H9 (cell line): Measurements from ENCODE around the gene TSPAN3. TPM values are rescaled to one million over a fixed set of nuclear protein-coding genes. Genes with fewer than 3 reads are reported as not detected.

Source experiments
- DNase-seq: peaks from one replicate; pipeline ENCODE4 v3.0.0-alpha.2; 2017
- H2AFZ ChIP-seq: one replicate; pipeline ENCODE4 v1.6.1; 2013; ENCODE audit warnings: mild to moderate bottlenecking, low read length, control low read depth, moderate library complexity
- H2AK5ac ChIP-seq: 2 replicates; pipeline ENCODE4 v1.6.1; 2013; ENCODE audit warnings: low read length, control low read depth, mixed read lengths; ENCODE audit not compliant: insufficient read length
- H2BK120ac ChIP-seq: one replicate; pipeline ENCODE4 v1.6.1; 2013; ENCODE audit warnings: low read depth, mild to moderate bottlenecking, low read length, control low read depth, inconsistent platforms; ENCODE audit not compliant: poor library complexity, severe bottlenecking
- H2BK12ac ChIP-seq: 2 replicates; pipeline ENCODE4 v1.6.1; 2013; ENCODE audit warnings: low read length, control low read depth, mixed read lengths, low read depth; ENCODE audit not compliant: insufficient read length
- H2BK15ac ChIP-seq: 2 replicates; pipeline ENCODE4 v1.6.1; 2013; ENCODE audit warnings: low read depth, low read length, control low read depth
- H2BK20ac ChIP-seq: one replicate; pipeline ENCODE4 v1.6.1; 2013; ENCODE audit warnings: low read depth, mild to moderate bottlenecking, low read length, control low read depth, inconsistent platforms; ENCODE audit not compliant: poor library complexity, severe bottlenecking
- H2BK5ac ChIP-seq: 2 replicates; pipeline ENCODE4 v1.6.1; 2013; ENCODE audit warnings: low read length, control low read depth, mixed read lengths; ENCODE audit not compliant: insufficient read length
- H3K14ac ChIP-seq: 2 replicates; pipeline ENCODE4 v1.6.1; 2013; ENCODE audit warnings: low read length, control low read depth; ENCODE audit not compliant: insufficient read depth
- H3K18ac ChIP-seq: 2 replicates; pipeline ENCODE4 v1.6.1; 2013; ENCODE audit warnings: low read depth, mild to moderate bottlenecking, mixed read lengths, low read length, control low read depth; ENCODE audit not compliant: insufficient read length
- H3K23ac ChIP-seq: 2 replicates; pipeline ENCODE4 v1.6.1; 2013; ENCODE audit warnings: low read length, control low read depth, mixed read lengths, low read depth; ENCODE audit not compliant: insufficient read length
- H3K23me2 ChIP-seq: 2 replicates; pipeline ENCODE4 v1.6.1; 2013; ENCODE audit warnings: low read depth, mild to moderate bottlenecking, mixed read lengths, low read length, control low read depth; ENCODE audit not compliant: insufficient read length, poor library complexity, severe bottlenecking
- H3K27ac ChIP-seq: 2 replicates; pipeline ENCODE4 v1.5.1; 2013; ENCODE audit warnings: low read length, control low read depth, mixed read lengths, low read depth; ENCODE audit not compliant: insufficient read length
- H3K27me3 ChIP-seq: 2 replicates; pipeline ENCODE4 v1.6.1; 2013; ENCODE audit warnings: low read length, control low read depth, inconsistent platforms; ENCODE audit not compliant: insufficient read depth
- H3K4ac ChIP-seq: 2 replicates; pipeline ENCODE4 v1.6.1; 2013; ENCODE audit warnings: low read depth, mild to moderate bottlenecking, control low read depth, inconsistent platforms, low read length, moderate library complexity
- H3K4me1 ChIP-seq: 2 replicates; pipeline ENCODE4 v1.6.1; 2013; ENCODE audit warnings: low read length, control low read depth, inconsistent platforms; ENCODE audit not compliant: insufficient read depth
- H3K4me2 ChIP-seq: 2 replicates; pipeline ENCODE4 v1.6.1; 2013; ENCODE audit warnings: low read length, control low read depth, mixed read lengths; ENCODE audit not compliant: insufficient read length, insufficient read depth
- H3K56ac ChIP-seq: 2 replicates; pipeline ENCODE4 v1.6.1; 2013; ENCODE audit warnings: low read depth, mild to moderate bottlenecking, mixed read lengths, low read length, control low read depth; ENCODE audit not compliant: insufficient read length
- H3K79me1 ChIP-seq: 2 replicates; pipeline ENCODE4 v1.6.1; 2013; ENCODE audit warnings: low read depth, mild to moderate bottlenecking, moderate library complexity, low read length, control low read depth, inconsistent platforms; ENCODE audit not compliant: insufficient read depth, poor library complexity, severe bottlenecking
- H3K79me2 ChIP-seq: 2 replicates; pipeline ENCODE4 v1.6.1; 2013; ENCODE audit warnings: low read length, control low read depth, inconsistent platforms; ENCODE audit not compliant: insufficient read depth
- H3K9ac ChIP-seq: 2 replicates; pipeline ENCODE4 v1.6.1; 2013; ENCODE audit warnings: low read length, control low read depth, mixed read lengths; ENCODE audit not compliant: insufficient read length; ENCODE audit errors: extremely low read depth
- H3K9me3 ChIP-seq: one replicate; pipeline ENCODE4 v1.6.1; 2013; ENCODE audit warnings: low read depth, low read length, inconsistent platforms; ENCODE audit not compliant: control insufficient read depth
- H3T11ph ChIP-seq: one replicate; pipeline ENCODE4 v1.6.1; 2013; ENCODE audit warnings: mild to moderate bottlenecking, low read length, control low read depth, inconsistent platforms
- H4K20me1 ChIP-seq: one replicate; pipeline ENCODE4 v1.6.1; 2013; ENCODE audit not compliant: control insufficient read depth, insufficient read length, insufficient read depth
- H4K5ac ChIP-seq: 2 replicates; pipeline ENCODE4 v1.6.1; 2013; ENCODE audit warnings: low read depth, mild to moderate bottlenecking, mixed read lengths, low read length, control low read depth; ENCODE audit not compliant: insufficient read length
- H4K8ac ChIP-seq: replicated peaks from 2 replicates; pipeline ENCODE4 v1.6.1; 2013; ENCODE audit warnings: low read length, control low read depth, mixed read lengths, low read depth; ENCODE audit not compliant: insufficient read length
- H4K91ac ChIP-seq: 2 replicates; pipeline ENCODE4 v1.6.1; 2013; ENCODE audit warnings: low read depth, mild to moderate bottlenecking, moderate library complexity, mixed read lengths, low read length, control low read depth; ENCODE audit not compliant: insufficient read length
- H3K27ac Mint-ChIP-seq, 3 experiments: 2 replicates in 2 of 3; 3 replicates in 1 of 3; pipeline ENCODE4 v1.8.0; 2020 to 2021; ENCODE audit warnings: mixed read lengths in 3 of 3, mild to moderate bottlenecking in 1 of 3, moderate library complexity in 1 of 3
- H3K27me3 Mint-ChIP-seq: 2 replicates; pipeline ENCODE4 v1.8.0; 2021; ENCODE audit warnings: low read depth, mild to moderate bottlenecking, moderate library complexity, mixed read lengths
- H3K36me3 Mint-ChIP-seq, 3 experiments: 2 replicates in 2 of 3; 3 replicates in 1 of 3; pipeline ENCODE4 v1.8.0; 2020 to 2021; ENCODE audit warnings: low read depth in 3 of 3, mixed read lengths in 3 of 3; ENCODE audit not compliant: insufficient read depth in 1 of 3
- H3K4me1 Mint-ChIP-seq, 2 experiments: 2 replicates each; pipeline ENCODE4 v1.8.0; 2020; ENCODE audit warnings: mixed read lengths in 2 of 2
- H3K4me3 Mint-ChIP-seq, 2 experiments: 2 replicates in 1 of 2; 3 replicates in 1 of 2; pipeline ENCODE4 v1.8.0; 2020 to 2021; ENCODE audit warnings: mild to moderate bottlenecking in 2 of 2, mixed read lengths in 2 of 2, moderate library complexity in 1 of 2
- H3K9me3 Mint-ChIP-seq, 2 experiments: 2 replicates in 1 of 2; 3 replicates in 1 of 2; pipeline ENCODE4 v1.8.0; 2020; ENCODE audit warnings: mild to moderate bottlenecking in 2 of 2, mixed read lengths in 2 of 2, moderate library complexity in 1 of 2
- WGBS: extraction: QIAGEN DNeasy Blood & Tissue Kit; methylation state at CpG from one replicate; pipeline ENCODE4 v1.1.7; 2013; ENCODE audit warnings: missing lambda C conversion rate, low lambda C conversion rate, mixed read lengths; ENCODE audit not compliant: insufficient read length; ENCODE audit errors: extremely low coverage; 5-methylcytosine and 5-hydroxymethylcytosine counted together
- total RNA-seq: library from RNA; stranded (reverse); gene quantifications from 2 replicates; pipeline ENCODE4 v1.2.1, GENCODE V29; 2021
- TF ChIP-seq, protein P1 (sequence below): fragments of 200-600 bp; sonication (generic); conservative IDR thresholded peaks from 3 replicates; pipeline ENCODE4 v1.8.0; 2021; ENCODE audit warnings: antibody characterized with exemption, mild to moderate bottlenecking

The TSPAN3 gene
- total RNA-seq, 1 experiment from 2014 or later, result 117 TPM

DNA sequence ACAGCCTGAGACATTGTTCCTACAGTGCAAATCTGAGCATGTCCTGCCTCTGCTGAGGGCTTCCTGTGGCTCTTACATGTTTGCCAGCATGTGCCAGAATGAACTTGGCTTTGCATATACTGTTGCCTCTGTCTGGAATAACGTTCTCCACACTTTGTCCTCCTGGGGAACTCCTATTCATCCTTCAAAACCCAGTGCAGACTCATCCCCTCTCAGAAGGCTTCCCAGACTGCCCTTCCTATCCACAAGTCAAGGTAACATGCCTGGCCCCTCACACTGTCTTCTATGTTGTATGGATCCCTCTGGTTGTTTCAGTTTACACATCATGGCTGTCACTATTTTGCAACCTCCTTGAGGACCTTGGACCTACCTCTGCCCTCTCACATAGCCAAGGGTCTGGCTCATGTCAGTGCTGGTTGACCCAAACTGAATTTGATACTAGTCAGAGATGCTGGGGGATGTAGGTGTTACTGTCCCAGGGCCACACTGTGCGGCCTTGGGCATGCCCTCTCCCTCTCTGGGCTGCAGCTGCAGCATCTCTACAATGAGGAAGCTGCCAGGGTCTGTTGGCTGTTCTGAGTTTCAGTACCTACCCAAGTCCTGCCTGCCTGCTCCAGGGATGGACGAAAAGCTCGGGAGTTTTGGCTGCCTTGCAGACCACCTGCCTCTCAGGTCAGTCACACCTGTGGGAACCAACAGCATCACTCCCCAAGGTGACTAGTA, 29.0 kb upstream of the TSPAN3 start:
- no peak overlapping the region for H3K4me2 ChIP-seq
- WGBS, result no CpG with 5 or more reads among the region's 4 CpGs

More for the DNA sequence above, 29.0 kb upstream of the TSPAN3 start:
- no peak overlapping the region for H3K18ac ChIP-seq
- no peak overlapping the region for H3K56ac ChIP-seq
- H4K91ac ChIP-seq, result no peak overlapping the region
- H4K8ac ChIP-seq, result no peak overlapping the region
- H3K9ac ChIP-seq, result no peak overlapping the region
- no peak overlapping the region for H3K14ac ChIP-seq
- H3K79me1 ChIP-seq, result no peaks in the 10 kb centered on the region
- H3T11ph ChIP-seq, result no peak overlapping the region
- H4K20me1 ChIP-seq, result no peaks in the 10 kb centered on the region
- H3K23ac ChIP-seq, result no peak overlapping the region
- Mint-ChIP-seq H3K9me3 (no peaks in the 10 kb centered on the region), H3K4me1 (peaks cover 12 to 16% of the 10 kb centered on the region in 2 experiments), H3K27me3 (no peaks in the 10 kb centered on the region; the same call in 1 of the 2 replicates), H3K4me3 (no peak overlapping the region), H3K27ac (no peak overlapping the region; a peak in 1 of 7 replicates), H3K36me3 (no peaks in the 10 kb centered on the region)
- H3K9me3 ChIP-seq, result no peaks in the 10 kb centered on the region
- H4K5ac ChIP-seq, result no peak overlapping the region
- no peak overlapping the region for H2BK20ac ChIP-seq
- TF ChIP-seq, protein P1, sequence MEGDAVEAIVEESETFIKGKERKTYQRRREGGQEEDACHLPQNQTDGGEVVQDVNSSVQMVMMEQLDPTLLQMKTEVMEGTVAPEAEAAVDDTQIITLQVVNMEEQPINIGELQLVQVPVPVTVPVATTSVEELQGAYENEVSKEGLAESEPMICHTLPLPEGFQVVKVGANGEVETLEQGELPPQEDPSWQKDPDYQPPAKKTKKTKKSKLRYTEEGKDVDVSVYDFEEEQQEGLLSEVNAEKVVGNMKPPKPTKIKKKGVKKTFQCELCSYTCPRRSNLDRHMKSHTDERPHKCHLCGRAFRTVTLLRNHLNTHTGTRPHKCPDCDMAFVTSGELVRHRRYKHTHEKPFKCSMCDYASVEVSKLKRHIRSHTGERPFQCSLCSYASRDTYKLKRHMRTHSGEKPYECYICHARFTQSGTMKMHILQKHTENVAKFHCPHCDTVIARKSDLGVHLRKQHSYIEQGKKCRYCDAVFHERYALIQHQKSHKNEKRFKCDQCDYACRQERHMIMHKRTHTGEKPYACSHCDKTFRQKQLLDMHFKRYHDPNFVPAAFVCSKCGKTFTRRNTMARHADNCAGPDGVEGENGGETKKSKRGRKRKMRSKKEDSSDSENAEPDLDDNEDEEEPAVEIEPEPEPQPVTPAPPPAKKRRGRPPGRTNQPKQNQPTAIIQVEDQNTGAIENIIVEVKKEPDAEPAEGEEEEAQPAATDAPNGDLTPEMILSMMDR, result no peak
- no peak overlapping the region for H2AFZ ChIP-seq
- H2BK120ac ChIP-seq, result no peak overlapping the region
- DNase-seq, result no peak
- no peak overlapping the region for H2BK15ac ChIP-seq
- H2BK12ac ChIP-seq, result no peak overlapping the region
- no peak overlapping the region for H2BK5ac ChIP-seq
- no peak overlapping the region for H3K4ac ChIP-seq
- no peaks in the 10 kb centered on the region for H3K27me3 ChIP-seq
- H2AK5ac ChIP-seq, result no peak overlapping the region
- no peaks in the 10 kb centered on the region for H3K23me2 ChIP-seq
- H3K4me1 ChIP-seq, result no peaks in the 10 kb centered on the region
- H3K79me2 ChIP-seq, result no peaks in the 10 kb centered on the region
- no peak overlapping the region for H3K27ac ChIP-seq
